Measurements from ENCODE around the gene COX20.
A peak's percentile ranks its signal among the peaks of the same experiment; 100 is the strongest.

COX20 gene

DNA sequence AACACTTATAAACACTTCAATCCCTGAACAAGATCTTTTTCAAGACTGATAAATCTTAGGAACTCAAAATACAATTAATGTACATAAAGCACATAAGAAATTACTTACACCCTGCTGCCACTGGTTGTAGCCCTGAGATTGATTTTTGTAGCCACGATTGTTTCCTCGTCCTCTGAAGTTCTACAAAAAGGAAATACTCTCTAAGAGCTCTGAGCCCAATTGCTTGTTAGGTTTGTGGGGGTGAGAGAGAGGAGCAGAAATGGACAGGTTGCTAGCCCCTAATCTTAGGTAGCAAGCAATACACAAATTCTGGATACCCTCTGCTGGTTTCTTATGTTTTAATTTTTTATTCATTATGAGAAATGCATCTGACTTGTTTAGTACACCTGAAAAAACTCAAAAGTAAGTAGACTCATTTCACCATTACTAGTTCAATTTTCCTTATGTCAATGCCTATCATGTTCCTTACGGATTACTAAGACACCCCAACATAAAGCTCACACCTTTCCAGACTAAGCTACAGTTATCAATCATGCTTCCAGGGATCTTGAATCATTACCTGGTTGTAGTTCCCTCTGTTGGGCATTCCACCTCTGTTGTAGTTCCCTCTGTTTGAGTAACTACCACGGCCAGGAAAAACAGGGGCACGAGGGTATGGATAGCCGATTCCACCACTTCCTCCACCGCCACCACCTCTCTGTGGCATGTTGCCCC, 19.6 kb downstream of the COX20 start:
- no peak overlapping the region for H3K9ac ChIP-seq
- no peak overlapping the region for H3K27ac ChIP-seq
- H3K79me2 ChIP-seq (ENCODE audit: insufficient read depth, low read depth): peaks cover 96% of the 10 kb centered on the region
- H3K4me2 ChIP-seq: no peak overlapping the region
- H3K4me1 ChIP-seq (ENCODE audit: low read depth, poor library complexity, severe bottlenecking): peaks cover 26% of the 10 kb centered on the region
- no peaks in the 10 kb centered on the region for H3K27me3 ChIP-seq (ENCODE audit: insufficient read depth, low read depth)
- no peak overlapping the region for H3K4me3 ChIP-seq (IDR thresholded peaks at IDR 0.05; ENCODE audit: insufficient read depth, low read depth, low read length)
- no peak for TF ChIP-seq CTCF (conservative IDR thresholded peaks at IDR 0.05; ENCODE audit: low read depth, low read length)
- H4K20me1 ChIP-seq (ENCODE audit: insufficient read depth): peaks cover 37% of the 10 kb centered on the region
- H2AFZ ChIP-seq (ENCODE audit: low read depth): no peak overlapping the region
- peaks cover 59% of the 10 kb centered on the region for H3K36me3 ChIP-seq (ENCODE audit: insufficient read depth)

- no peak overlapping the region for H3K4me3 ChIP-seq (IDR thresholded peaks at IDR 0.05; ENCODE audit: insufficient read depth, low read depth, low read length)
- no peak overlapping the region for H3K27ac ChIP-seq
Measured at GRCh38 chr1:244857761-244858160, 22.3 kb downstream of the COX20 start.

DNA sequence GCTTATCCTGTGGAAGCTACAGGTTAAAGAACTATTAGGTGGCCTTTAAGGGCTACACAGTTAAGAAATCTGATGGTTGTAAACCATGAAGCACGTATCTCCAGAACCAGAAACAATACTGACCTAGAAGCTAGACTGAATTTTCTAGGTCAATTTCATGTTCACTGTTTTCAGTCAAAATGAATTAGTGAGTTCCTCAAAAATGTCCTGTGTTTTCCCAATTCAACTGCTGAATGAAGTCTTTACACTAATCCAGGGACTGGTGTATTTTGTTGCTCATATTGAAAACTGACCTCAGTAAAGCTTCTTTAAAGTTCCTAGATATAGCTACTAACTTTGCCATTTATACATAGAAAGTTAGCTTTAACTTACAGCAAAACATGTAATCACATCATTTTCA, 22.9 kb downstream of the COX20 start:
- no peak overlapping the region for H3K4me3 ChIP-seq (IDR thresholded peaks at IDR 0.05; ENCODE audit: insufficient read depth, low read depth, low read length)
- H2AFZ ChIP-seq (ENCODE audit: low read depth): no peak overlapping the region
- no peak overlapping the region for H3K9ac ChIP-seq
- no peak overlapping the region for H3K4me2 ChIP-seq
- peaks cover 60% of the 10 kb centered on the region for H4K20me1 ChIP-seq (ENCODE audit: insufficient read depth)
- H3K4me1 ChIP-seq (ENCODE audit: low read depth, poor library complexity, severe bottlenecking): peaks cover 44% of the 10 kb centered on the region
- peaks cover 69% of the 10 kb centered on the region for H3K36me3 ChIP-seq (ENCODE audit: insufficient read depth)
- TF ChIP-seq CTCF (conservative IDR thresholded peaks at IDR 0.05; ENCODE audit: low read depth, low read length): no peak
- H3K27ac ChIP-seq: no peak overlapping the region
- no peaks in the 10 kb centered on the region for H3K27me3 ChIP-seq (ENCODE audit: insufficient read depth, low read depth)
- H3K79me2 ChIP-seq (ENCODE audit: insufficient read depth, low read depth): peaks cover 92% of the 10 kb centered on the region

More at GRCh38 chr1:244857761-244858160, 22.3 kb downstream of the COX20 start:
- Histone ChIP-seq H3K79me2 (ENCODE audit: insufficient read depth, low read depth) (peaks cover 96% of the 10 kb centered on the region), H3K4me2 (no peak overlapping the region), H3K27me3 (ENCODE audit: insufficient read depth, low read depth) (no peaks in the 10 kb centered on the region), H4K20me1 (ENCODE audit: insufficient read depth) (peaks cover 60% of the 10 kb centered on the region), H2AFZ (ENCODE audit: low read depth) (no peak overlapping the region), H3K36me3 (ENCODE audit: insufficient read depth) (peaks cover 74% of the 10 kb centered on the region), H3K9ac (no peak overlapping the region), H3K4me1 (ENCODE audit: low read depth, poor library complexity, severe bottlenecking) (peaks cover 44% of the 10 kb centered on the region)
- TF ChIP-seq CTCF (conservative IDR thresholded peaks at IDR 0.05; ENCODE audit: low read depth, low read length): no peak

- Histone ChIP-seq H3K4me2 (peak overlapping the region; percentile 77), H4K20me1 (ENCODE audit: insufficient read depth) (peaks cover 60% of the 10 kb centered on the region), H3K27me3 (ENCODE audit: insufficient read depth, low read depth) (no peaks in the 10 kb centered on the region), H2AFZ (ENCODE audit: low read depth) (no peak overlapping the region), H3K27ac (peak overlapping the region; percentile 0; the same call in 1 of the 2 replicates), H3K4me1 (ENCODE audit: low read depth, poor library complexity, severe bottlenecking) (peaks cover 46% of the 10 kb centered on the region), H3K79me2 (ENCODE audit: insufficient read depth, low read depth) (peaks cover 87% of the 10 kb centered on the region), H3K9ac (peak overlapping the region; percentile 98; the same call in 1 of the 2 replicates), H3K4me3 (IDR thresholded peaks at IDR 0.05; ENCODE audit: insufficient read depth, low read depth, low read length) (no peak overlapping the region), H3K36me3 (ENCODE audit: insufficient read depth) (peaks cover 64% of the 10 kb centered on the region)
- no peak for TF ChIP-seq CTCF (conservative IDR thresholded peaks at IDR 0.05; ENCODE audit: low read depth, low read length)
Measured at GRCh38 chr1:244860078-244860477, 24.6 kb downstream of the COX20 start.

Data from KMS-11 (cell line).